ENCODE results near the gene KDM2B.

KDM2B gene

DNA sequence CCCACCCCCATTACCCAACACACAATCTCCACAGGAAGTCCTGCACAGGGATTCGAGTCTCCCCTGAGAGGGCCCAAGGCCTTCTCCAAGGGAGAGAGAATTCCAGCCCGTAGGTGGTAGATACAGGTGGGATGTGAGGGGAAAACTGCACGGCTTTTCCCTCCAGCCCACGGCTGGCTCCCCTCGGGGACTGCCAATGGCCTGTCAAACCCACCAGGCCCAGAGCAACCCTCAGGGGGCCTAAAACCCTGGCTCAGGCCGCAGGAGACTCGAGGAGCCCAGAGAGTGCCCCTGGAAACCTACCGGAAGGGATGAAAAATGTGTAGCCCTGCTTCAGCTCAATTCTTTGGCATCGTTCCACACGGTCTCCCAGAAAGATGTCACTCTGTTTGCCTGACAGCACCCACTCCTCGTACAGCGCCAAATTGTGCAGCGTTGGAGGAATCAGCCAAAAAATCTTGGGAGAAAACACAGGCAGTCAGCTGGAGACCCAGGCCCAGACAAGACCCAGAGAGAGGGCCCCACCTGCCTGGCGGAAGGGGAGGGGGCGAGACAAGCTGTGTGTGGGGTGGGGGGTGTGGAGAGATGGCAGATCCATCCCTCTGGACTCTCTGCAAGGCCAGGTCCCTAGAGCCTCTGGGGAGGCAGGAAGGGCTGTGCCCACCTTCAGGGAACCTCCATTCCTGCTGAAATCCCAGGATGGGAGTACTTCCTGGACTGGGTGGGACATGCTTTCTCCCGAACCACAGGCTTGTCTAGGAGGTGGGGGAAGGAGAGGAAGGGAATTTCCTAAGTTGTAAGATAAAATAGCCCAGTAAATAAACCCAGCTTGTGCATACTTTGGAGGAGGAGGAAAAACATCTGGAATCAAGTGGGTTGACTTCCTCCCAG is 48.1 kb downstream of the KDM2B start:
- in situ Hi-C loops (cut with HindIII; ENCODE audit: low sequenced_read_pairs): loop anchor here (5.0 kb wide), 2 partner anchors 35 to 95 kb away; no protein-coding TSS in a partner anchor

DNA sequence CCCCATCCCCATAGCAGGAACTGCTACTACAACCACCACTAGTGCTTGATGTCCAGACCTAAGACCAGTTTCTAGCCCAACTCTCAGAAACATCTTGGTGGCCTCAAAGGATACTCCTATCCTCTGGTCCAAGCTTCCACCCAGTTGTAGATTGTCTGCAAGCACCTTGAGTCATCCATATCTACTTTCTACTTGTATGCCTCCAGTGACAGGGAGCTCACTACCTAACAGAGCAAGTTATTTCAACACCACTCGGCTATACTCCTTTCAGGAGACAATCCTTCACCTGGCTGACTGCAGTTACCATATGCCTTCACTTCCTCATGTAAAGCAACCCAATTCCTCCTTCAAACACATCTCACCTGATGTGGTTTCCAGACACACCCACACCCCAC is 49.5 kb downstream of the KDM2B start:
- in situ Hi-C loops (cut with HindIII; ENCODE audit: low sequenced_read_pairs): loop anchor here (5.0 kb wide), 2 partner anchors 34 to 94 kb away; no protein-coding TSS in a partner anchor

DNA sequence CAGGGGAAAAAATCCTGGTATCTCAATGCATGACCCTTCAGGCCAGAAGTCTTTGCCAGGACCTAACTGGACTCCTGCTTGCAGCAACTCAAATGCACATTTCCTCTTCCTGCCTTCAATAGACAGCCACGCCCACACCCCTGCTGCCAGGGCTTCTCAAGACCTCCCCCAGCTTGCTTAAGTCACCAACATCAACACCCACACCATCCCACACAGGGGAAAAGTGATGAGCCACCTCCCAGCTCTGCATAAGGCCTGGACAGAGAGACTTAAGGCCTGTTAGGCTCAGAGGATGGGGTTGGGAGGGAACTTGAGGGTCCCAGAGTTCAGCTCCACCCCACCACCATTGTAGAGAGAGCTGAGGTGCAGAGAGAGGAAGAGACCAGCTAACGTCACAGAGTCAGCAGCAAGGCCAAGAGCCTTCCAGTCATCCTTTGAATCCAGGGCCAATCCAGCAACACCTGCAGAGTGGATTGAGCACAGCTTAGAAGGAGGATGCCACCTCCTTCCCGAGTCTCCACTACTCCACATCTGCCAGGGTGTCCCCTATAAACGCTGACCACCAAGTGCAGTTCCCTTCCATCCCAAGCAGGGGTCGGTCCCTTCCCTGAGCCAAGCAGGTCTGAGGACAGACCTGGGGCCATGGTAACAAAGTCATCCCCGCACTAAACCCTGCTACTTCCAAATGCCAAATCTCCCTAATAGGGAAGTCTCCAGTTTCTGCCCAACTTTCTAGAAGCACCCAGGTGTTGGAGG is 50.0 kb downstream of the KDM2B start:
- in situ Hi-C loops (cut with HindIII; ENCODE audit: low sequenced_read_pairs): loop anchor here (5.0 kb wide), 2 partner anchors 33 to 93 kb away; no protein-coding TSS in a partner anchor

DNA sequence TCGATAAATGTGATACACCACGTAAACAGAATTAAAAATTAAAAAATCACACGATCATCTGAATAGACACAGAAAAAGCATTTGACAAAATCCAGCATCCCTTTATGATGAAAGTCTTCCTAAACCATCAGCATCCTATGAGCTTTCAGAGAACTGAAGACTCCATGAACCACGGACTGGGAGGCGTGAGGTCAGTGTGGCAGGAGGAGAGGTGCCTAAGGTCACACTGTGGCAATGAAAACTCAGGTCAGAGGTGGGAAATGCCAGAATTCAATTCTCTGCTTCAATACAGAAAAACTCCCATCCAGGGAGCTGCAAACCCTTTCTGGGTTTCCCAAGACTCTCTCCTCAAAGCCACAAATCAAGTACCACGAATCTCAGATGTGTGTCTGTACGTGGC is 51.6 kb downstream of the KDM2B start:
- in situ Hi-C loops (cut with HindIII; ENCODE audit: low sequenced_read_pairs): no loop called here

DNA sequence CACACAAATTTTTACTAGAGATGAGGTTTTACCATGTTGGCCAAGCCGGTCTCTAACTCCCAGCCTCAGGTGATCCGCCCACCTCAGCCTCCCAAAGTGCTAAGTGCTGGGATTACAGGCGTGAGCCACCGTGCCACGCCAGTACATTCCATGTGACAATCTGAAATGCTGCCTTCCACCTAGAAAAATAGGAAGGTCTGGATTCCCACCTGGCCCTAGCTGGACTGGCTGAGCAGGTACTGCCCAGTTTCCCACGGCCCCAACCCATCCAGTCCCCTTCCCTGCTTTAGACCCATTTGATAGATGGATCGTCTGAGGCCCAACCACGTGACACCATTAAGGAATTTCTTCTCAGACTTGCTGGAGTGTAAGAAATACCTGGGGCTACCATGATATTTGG is 55.4 kb downstream of the KDM2B start:
- in situ Hi-C loops (cut with HindIII; ENCODE audit: low sequenced_read_pairs): no loop called here

DNA sequence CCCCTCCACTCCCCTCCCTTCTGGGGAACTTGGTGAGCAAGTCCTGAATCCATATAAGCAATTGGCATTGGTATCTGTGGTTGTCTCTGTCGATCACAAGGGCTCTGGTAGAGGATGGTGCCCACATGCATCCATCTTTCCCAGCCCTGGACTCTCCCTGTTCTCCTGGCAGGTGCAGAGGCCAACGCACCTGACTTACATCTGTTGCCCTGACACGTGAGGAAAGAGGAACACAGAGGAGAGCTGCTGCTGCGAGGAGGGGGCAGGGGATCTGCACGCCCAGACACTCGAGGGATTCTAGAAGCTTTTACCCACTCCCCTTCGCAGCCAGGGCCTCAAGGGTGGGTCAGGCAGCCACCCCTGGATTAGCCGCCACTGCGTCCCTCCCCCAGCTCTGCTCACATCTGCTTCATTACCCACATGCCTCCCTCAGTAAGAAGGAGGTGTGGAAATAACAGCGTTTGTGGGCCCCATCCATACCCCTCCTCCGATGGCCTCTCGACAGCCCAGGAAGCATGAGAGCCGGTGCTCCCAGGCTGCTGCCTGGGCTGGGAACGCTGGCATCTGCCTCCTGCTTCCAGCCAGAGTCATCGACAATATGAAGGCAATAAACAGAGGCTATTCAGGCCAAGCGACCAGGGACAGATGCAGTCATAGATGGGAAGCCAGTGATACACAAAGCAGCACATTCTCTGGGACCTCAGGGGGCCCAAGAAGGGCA is 56.5 kb downstream of the KDM2B start:
- in situ Hi-C loops (cut with HindIII; ENCODE audit: low sequenced_read_pairs): loop anchor here (5.0 kb wide), 2 partner anchors 53 to 103 kb away; partner anchors contain the start of gene ORAI1

DNA sequence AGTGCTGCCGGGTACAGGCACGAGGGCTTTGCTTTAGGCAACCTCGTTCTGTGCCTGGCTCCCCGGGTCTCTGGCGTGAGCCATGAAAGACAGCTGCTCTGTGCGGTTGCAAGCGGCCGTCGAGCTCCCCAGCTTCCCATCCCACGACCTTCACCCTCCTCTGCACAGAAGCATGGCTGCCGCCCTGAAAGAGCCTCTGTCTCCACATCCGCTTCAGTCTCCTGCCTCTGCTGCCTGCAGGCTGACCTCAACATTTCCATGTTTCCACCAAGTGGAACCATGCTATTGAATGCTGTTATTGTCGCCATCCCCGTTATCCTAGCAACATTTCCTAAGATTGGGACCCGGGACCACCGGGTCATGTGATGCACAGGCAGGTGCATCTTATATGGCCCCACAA is 57.1 kb downstream of the KDM2B start:
- in situ Hi-C loops (cut with HindIII; ENCODE audit: low sequenced_read_pairs): loop anchor here (5.0 kb wide), 2 partner anchors 54 to 104 kb away; partner anchors contain the start of gene ORAI1

DNA sequence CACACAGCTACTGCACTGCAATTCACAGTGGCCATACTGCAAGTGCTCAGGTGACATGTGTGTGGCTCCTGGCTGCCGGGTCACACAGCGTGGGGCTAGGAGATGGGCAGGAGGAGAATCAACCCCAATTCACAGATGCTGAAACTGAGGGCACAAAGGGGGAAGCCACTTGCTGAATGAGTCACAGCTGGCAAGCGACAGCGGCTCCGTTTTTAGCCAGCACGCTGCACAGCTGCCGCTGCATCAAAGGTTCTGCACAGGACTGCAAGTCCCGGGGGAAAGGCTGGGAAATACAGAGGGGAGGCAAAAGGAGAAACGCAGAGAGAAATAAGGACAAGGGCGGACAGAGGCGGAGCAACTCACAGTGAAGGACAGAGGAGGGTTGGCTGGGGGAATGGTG is 57.9 kb downstream of the KDM2B start:
- in situ Hi-C loops (cut with HindIII; ENCODE audit: low sequenced_read_pairs): loop anchor here (5.0 kb wide), 2 partner anchors 54 to 104 kb away; partner anchors contain the start of gene ORAI1

DNA sequence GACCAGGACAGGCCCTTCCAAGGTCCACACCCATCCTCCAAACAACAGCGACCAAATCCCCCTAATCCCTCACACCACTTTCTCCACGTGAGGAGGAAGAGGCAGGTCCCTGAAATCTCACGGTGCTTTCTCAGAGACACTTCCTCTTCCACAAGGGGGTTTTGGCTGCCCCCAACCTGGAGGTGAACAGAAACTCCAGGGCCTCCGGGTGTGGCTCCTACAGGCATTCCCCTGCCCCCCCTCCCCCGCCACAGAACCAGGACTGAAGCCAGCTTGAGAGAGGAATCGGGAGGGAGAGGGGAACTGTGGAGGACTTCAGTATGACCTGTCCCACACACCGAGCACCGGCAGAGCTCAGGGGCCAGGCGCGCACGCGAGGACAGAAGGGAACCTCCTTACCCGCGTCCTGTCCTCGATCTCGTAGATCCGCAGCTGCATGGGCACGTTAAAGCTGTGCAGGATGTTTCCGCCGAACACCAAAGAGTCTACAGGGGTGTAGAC is 60.2 kb downstream of the KDM2B start:
- in situ Hi-C loops (cut with HindIII; ENCODE audit: low sequenced_read_pairs): loop anchor here (5.0 kb wide), 2 partner anchors 57 to 107 kb away; partner anchors contain the start of gene ORAI1

DNA sequence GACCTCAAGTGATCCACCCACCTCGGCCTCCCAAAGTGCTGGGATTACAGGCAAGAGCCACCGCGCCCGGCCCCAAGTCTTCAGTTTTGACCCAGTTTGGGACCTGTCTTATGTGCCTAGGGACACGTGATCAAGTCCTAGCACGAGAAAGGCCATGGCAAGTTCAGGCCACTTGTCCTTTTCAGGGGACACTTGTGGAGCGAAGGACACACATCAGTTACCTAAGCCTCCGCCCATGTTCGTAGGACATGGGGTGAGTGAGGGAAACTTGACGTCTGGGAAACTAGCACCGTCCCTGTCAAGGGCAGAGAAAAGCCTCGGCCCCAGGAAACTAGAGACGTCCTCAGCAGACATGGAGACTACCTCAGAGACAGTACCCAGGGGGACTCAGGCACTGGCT is 60.7 kb downstream of the KDM2B start:
- in situ Hi-C loops (cut with HindIII; ENCODE audit: low sequenced_read_pairs): loop anchor here (5.0 kb wide), 2 partner anchors 57 to 107 kb away; partner anchors contain the start of gene ORAI1

DNA sequence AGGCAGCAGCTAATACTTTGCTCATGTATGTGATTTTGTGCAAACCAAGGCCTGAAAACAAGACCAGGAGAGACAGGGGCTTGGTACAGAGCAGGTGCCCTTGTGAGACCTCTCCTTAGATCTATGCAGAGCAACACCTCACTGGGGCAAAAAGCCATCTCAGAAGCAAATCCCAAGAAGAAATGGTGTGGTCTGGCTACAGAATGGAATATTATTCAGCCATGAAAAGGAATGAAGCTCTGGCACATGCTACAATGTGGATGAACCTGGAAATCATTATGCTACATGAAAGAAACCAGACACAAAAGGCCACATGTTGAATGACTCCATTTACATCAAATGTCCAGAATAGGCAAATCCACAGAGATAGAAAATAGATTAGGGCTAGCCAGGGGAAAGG is 61.6 kb downstream of the KDM2B start:
- in situ Hi-C loops (cut with HindIII; ENCODE audit: low sequenced_read_pairs): no loop called here

DNA sequence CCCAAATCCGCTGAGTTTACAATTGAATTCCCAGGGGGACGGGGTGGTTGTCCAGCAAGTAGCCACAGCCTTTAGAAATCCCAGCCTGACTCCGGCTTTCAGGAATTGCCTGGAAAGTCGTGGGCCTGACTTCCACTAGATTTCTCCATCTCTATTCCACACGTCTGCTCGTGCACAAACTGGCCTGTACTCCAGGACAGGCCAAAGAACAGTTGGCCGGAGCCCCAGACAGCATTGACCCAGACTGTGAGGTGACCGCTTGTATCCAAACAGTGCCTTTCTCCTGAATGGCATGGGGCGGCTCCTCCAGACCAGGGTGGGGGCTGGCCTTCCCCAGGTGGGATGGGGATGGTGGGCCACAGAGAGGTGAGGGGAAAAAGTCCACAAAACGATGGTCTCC is 62.2 kb downstream of the KDM2B start:
- in situ Hi-C loops (cut with HindIII; ENCODE audit: low sequenced_read_pairs): no loop called here

DNA sequence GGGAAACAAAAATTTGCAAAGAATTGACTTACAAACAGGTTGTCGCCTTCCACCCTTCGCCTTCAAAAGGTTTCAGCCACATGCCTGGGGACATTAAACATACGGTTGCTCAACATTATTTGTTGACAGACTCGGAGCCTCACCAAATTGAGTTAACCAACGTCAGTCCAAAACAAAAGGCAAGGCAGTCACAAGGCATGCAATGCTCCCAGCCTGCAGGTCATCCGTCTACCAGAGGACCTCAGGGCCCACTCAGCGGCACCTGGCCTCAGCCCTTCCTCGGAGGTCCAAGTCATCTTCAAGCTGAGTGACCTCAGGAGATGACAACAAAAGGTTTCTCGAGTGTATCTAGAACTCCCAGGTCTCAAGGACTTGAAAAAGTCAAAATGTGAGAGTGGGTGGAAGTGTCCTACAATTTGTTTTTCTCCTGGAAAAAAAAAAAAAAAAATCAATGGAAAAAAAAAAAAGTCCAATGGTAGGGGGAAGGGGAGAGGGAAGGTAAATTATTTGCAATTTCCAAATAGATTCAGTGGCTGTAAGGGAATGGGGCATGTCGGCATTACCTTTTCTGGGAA is 64.3 kb downstream of the KDM2B start:
- in situ Hi-C loops (cut with HindIII; ENCODE audit: low sequenced_read_pairs): no loop called here

DNA sequence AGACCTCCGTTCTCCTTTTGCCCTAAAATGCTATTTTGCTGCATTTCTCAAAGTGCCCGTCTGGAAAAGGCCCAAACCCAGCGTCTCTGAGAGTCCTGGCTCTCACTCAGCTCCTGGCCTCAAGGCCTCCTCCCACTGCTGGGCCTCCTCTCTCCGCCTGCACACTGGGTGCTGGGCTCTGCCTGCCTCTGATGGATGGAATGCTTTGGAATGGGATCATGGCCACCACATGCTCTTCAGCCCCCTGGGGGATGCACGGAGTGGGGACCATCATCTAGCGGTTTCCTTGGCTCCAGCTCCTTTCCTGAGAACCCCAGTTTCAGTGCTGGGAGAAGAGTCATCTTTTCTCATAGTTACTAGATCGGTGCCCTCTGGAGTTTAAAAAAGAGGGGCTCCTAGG is 65.2 kb downstream of the KDM2B start:
- in situ Hi-C loops (cut with HindIII; ENCODE audit: low sequenced_read_pairs): no loop called here

DNA sequence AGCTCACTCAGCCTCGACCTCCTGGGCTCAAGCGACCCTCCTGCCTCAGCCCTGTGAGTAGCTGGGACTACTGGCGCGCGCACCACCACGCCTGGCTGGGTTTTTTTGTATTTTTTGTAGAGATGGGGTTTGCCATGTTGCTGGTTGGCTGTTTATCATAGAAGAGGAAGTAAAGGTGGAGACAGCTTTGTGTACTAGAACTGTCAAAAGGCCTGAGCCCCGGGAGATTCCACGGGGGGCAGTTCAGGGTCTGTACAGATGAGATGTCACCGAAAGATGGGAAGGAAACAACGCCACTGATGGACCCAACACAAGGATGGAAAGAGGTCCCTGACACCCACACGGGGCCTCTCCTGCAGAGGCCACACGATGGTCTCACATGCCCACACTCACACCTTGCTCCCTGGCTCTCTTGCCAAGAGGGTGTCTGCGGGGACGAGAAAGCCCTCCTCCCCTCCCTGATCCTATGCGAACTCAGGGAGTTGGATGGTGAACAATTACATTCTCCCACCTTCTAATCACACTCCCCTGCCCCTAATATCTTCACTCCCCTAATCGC is 66.6 kb downstream of the KDM2B start:
- in situ Hi-C loops (cut with HindIII; ENCODE audit: low sequenced_read_pairs): no loop called here

DNA sequence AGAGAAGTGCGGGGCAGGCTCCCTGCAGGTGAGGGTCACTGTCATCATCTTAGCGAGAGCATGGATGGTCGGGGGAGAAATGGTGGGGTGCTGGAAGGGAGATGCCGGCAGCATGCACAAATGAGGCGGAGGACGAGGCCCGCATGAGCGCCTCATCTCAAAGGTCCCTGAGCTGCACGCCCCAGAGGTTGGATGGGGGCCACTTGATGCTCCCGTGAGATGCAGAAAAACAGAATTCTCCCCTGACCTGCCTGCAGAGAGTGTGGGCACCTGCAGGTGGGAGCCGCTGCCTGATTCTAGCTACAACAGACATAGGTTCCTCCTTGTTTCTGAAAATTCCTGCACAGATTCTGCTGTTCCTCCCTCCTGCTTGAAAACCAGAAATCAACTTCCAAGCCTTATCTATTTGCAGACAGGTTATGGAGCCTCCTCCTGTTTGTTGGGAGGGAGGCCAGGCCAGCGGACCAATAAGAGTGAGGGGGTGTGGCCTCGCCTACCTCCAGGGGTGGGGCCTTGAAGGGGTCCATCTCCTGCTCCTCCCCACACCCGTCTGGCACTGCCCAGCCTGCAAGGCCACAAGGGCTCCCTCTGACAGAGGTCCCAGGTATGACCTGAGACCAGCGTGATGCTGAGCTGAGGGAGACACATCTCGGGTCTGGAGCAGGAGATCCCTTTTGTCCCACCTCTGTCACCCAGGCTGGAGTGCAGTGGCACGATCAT is 67.2 kb downstream of the KDM2B start:
- in situ Hi-C loops (cut with HindIII; ENCODE audit: low sequenced_read_pairs): no loop called here

DNA sequence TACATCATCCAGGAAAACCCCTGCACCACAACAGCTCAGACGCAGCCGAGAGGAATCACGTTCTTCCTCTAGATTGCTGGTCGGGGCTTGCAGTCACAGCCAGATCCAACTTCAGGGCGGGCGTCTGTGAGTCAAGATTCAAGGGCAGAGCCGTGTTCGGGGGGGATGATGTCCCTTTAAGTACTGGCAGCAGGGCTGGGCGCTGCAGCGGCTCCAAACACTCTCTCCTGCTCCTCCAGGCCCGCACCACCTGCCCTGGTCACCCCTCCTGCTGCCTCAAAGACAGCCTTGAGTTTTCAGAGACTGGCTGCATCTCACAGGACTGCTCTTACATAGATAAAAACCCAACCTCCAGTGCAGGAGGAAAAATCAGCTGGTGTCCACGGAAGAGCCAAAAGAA is 68.3 kb downstream of the KDM2B start:
- in situ Hi-C loops (cut with HindIII; ENCODE audit: low sequenced_read_pairs): no loop called here

DNA sequence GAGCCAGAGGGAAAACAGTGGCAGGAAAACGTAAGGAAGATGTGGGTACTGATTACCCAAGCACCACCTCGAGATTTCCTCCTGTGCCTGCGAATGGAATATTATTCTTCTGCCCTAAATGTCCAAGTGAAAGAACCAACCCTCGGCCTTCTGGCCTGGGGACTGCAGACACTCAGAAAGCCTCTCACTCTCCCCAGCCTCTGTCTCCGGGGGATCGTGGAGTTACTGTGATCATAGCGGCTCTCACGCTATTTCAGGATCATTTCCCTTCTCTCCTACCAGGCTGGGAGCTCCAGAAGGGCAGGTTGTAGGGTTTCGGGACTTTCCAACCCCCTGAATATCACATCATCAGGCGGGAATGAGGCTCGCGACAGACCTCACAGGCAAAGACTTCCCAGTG is 68.9 kb downstream of the KDM2B start:
- in situ Hi-C loops (cut with HindIII; ENCODE audit: low sequenced_read_pairs): no loop called here

DNA sequence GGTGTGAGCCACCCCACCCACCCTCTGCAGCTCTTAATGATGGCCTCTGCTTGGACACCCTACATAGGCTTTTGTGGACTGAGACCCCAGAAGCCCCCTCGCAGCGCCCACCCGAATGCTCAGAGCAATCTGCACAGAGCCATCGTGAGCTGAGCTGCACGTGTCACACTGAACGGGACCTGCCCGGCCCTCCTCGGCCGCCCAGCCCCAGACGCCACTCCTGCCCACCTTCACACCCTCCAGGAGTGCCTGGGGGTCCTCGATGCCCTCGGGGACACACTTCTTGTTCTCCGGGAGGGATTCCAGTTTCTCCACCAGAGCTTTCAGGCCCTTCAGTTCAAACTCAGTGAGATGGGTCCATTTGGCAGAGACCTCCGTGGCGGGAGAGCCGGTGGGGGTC is 71.5 kb downstream of the KDM2B start:
- in situ Hi-C loops (cut with HindIII; ENCODE audit: low sequenced_read_pairs): no loop called here

Data from endothelial cell of hepatic sinusoid (primary cell).